Keratinocyte (primary cell): ENCODE results near the gene CXorf58. TPM values are rescaled to one million over a fixed set of nuclear protein-coding genes. Genes with fewer than 3 reads are reported as not detected.

Source experiments
- DNase-seq: peaks from one replicate; pipeline ENCODE4 v3.0.0-alpha.2; 2011; ENCODE audit warnings: low read depth, missing footprints, low spot score
- FAIRE-seq: peaks from 2 replicates; lab custom pipeline; 2011; peaks lifted over from hg19 to GRCh38; lab: Jason Lieb, UNC
- H2AFZ ChIP-seq: 2 replicates; pipeline ENCODE4 v1.6.0; 2012; ENCODE audit warnings: low read length, control low read depth, inconsistent platforms; ENCODE audit not compliant: control insufficient read depth
- H3K27ac ChIP-seq: 2 replicates; pipeline ENCODE4 v1.5.1; 2011; ENCODE audit warnings: low read length; ENCODE audit not compliant: control insufficient read depth, insufficient read depth
- H3K27me3 ChIP-seq: 3 replicates; pipeline ENCODE4 v1.6.0; 2011; ENCODE audit warnings: low read length; ENCODE audit not compliant: control insufficient read depth, insufficient read depth; ENCODE audit errors: extremely low read depth
- H3K36me3 ChIP-seq, 2 experiments: 2 replicates in 1 of 2; 3 replicates in 1 of 2; pipeline ENCODE4 v1.5.1; 2011; ENCODE audit warnings: low read length in 2 of 2, mild to moderate bottlenecking in 1 of 2; ENCODE audit not compliant: control insufficient read depth in 2 of 2, insufficient read depth in 2 of 2; ENCODE audit errors: extremely low read depth in 1 of 2
- H3K4me1 ChIP-seq: 3 replicates; pipeline ENCODE4 v1.5.1; 2011; ENCODE audit warnings: low read length; ENCODE audit not compliant: control insufficient read depth, insufficient read depth; ENCODE audit errors: extremely low read depth
- H3K4me2 ChIP-seq: 3 replicates; pipeline ENCODE4 v1.6.0; 2011; ENCODE audit warnings: low read depth, low read length; ENCODE audit not compliant: control insufficient read depth, insufficient read depth; ENCODE audit errors: extremely low read depth
- H3K4me3 ChIP-seq, 3 experiments: fragments of 200-600 bp in 1 of 3; sonication (generic) in 1 of 3; 2 replicates in 2 of 3; 3 replicates in 1 of 3; pipeline ENCODE4 v1.5.1; 2011 to 2016; ENCODE audit warnings: low read length in 3 of 3, mild to moderate bottlenecking in 3 of 3, control low read depth in 2 of 3, inconsistent platforms in 1 of 3, low read depth in 1 of 3, mixed read lengths in 1 of 3, mixed run types in 1 of 3, moderate library complexity in 1 of 3; ENCODE audit not compliant: control insufficient read depth in 2 of 3, insufficient read depth in 2 of 3; ENCODE audit errors: extremely low read depth in 1 of 3
- H3K79me2 ChIP-seq: 2 replicates; pipeline ENCODE4 v1.6.0; 2012; ENCODE audit warnings: low read length; ENCODE audit not compliant: control insufficient read depth, insufficient read depth
- H3K9ac ChIP-seq: 3 replicates; pipeline ENCODE4 v1.6.0; 2011; ENCODE audit warnings: low read length; ENCODE audit not compliant: control insufficient read depth, insufficient read depth; ENCODE audit errors: extremely low read depth
- H3K9me1 ChIP-seq: 3 replicates; pipeline ENCODE4 v1.6.0; 2011; ENCODE audit warnings: low read length; ENCODE audit not compliant: control insufficient read depth, insufficient read depth; ENCODE audit errors: extremely low read depth
- H3K9me3 ChIP-seq: 2 replicates; pipeline ENCODE4 v1.5.1; 2012; ENCODE audit warnings: low read depth, low read length; ENCODE audit not compliant: control insufficient read depth
- H4K20me1 ChIP-seq: 3 replicates; pipeline ENCODE4 v1.6.0; 2011; ENCODE audit warnings: low read length; ENCODE audit not compliant: control insufficient read depth, insufficient read depth; ENCODE audit errors: extremely low read depth
- EZH2 ChIP-seq: IDR thresholded peaks from one replicate; pipeline ENCODE4 v1.6.1; 2012; ENCODE audit warnings: inconsistent platforms, mild to moderate bottlenecking, low read length, moderate library complexity
- dilution Hi-C: fragments of 300-500 bp; cut with MboI; formaldehyde crosslinking; loops from one replicate; pipeline ENCODE4 v1.7.0; 2020; ENCODE audit warnings: low sequenced_read_pairs; ENCODE audit not compliant: extremely low pct_ligation_motif_present
- polyA plus RNA-seq, 5 experiments: library from polyadenylated mRNA; depleted of rRNA in 3 of 5; stranded (reverse) in 3 of 5; stranded (forward) in 1 of 5; unstranded in 1 of 5; fragments of >200 nt; gene quantifications; 1 replicate in 1 of 5; 2 replicates in 3 of 5; 3 replicates in 1 of 5; pipeline versions ENCODE4 v1.2.1 to v1.2.3, GENCODE V29; 2011 to 2012; ENCODE audit warnings: missing spikeins in 2 of 5, low read depth in 1 of 5, low replicate concordance in 1 of 5
- TF ChIP-seq, protein P1 (sequence below), 3 experiments: IDR thresholded peaks in 1 of 3; conservative IDR thresholded peaks in 1 of 3; optimal IDR thresholded peaks in 1 of 3; 2 replicates in 2 of 3; 3 replicates in 1 of 3; pipeline versions ENCODE3 to v1.5.1; 2011; ENCODE audit warnings: low read length in 3 of 3, mild to moderate bottlenecking in 3 of 3, moderate library complexity in 2 of 3, control low read depth in 1 of 3, inconsistent platforms in 1 of 3; ENCODE audit not compliant: insufficient read depth in 2 of 3; ENCODE audit errors: extremely low read depth in 1 of 3

Gene CXorf58
- polyA plus RNA-seq, 1 donor (not counting 4 experiments of a cell fraction or from before 2014, with no cell fraction given) = 0.12 TPM

DNA sequence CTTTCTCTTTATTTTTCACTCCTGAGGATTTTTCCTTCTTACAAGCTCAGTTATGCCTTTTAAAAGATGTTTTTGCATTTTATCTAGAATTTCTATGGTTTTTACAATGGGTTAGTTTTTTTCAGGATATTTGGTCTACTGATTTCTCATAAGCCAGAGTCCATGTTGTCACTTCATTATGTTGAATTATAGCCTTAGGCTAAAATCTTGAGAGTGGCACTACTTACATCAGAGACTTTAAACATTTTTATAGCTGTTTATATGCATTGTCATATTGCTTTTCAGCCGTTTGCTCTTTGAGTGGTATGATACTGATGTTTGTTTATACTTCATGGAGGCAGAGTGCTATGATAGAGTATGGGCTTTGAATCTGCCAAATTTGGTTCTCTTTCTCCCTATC, 36.4 kb downstream of the CXorf58 start:
- no peaks in the 10 kb centered on the region for H3K9me3 ChIP-seq
- FAIRE-seq = no peak
- no peaks in the 10 kb centered on the region for H3K27me3 ChIP-seq
- no peak overlapping the region for H3K9ac ChIP-seq
- TF ChIP-seq EZH2 = no peak
- TF ChIP-seq, protein P1, sequence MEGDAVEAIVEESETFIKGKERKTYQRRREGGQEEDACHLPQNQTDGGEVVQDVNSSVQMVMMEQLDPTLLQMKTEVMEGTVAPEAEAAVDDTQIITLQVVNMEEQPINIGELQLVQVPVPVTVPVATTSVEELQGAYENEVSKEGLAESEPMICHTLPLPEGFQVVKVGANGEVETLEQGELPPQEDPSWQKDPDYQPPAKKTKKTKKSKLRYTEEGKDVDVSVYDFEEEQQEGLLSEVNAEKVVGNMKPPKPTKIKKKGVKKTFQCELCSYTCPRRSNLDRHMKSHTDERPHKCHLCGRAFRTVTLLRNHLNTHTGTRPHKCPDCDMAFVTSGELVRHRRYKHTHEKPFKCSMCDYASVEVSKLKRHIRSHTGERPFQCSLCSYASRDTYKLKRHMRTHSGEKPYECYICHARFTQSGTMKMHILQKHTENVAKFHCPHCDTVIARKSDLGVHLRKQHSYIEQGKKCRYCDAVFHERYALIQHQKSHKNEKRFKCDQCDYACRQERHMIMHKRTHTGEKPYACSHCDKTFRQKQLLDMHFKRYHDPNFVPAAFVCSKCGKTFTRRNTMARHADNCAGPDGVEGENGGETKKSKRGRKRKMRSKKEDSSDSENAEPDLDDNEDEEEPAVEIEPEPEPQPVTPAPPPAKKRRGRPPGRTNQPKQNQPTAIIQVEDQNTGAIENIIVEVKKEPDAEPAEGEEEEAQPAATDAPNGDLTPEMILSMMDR (optimal IDR thresholded peaks at IDR 0.05 in 1 of 3, IDR thresholded peaks at IDR 0.05 in 1 of 3, conservative IDR thresholded peaks at IDR 0.05 in 1 of 3; ENCODE audit: extremely low read depth in 1 of 3, insufficient read depth in 2 of 3, low read length in 3 of 3) = no peak
- no peak overlapping the region for H3K27ac ChIP-seq
- DNase-seq = no peak
- no peak overlapping the region for H3K4me3 ChIP-seq
- no peaks in the 10 kb centered on the region for H3K36me3 ChIP-seq
- no peaks in the 10 kb centered on the region for H3K79me2 ChIP-seq
- no peaks in the 10 kb centered on the region for H4K20me1 ChIP-seq
- dilution Hi-C loops = no loop called here
- H3K4me1 ChIP-seq = no peaks in the 10 kb centered on the region
- H2AFZ ChIP-seq = no peak overlapping the region
- no peaks in the 10 kb centered on the region for H3K9me1 ChIP-seq
- no peak overlapping the region for H3K4me2 ChIP-seq

DNA sequence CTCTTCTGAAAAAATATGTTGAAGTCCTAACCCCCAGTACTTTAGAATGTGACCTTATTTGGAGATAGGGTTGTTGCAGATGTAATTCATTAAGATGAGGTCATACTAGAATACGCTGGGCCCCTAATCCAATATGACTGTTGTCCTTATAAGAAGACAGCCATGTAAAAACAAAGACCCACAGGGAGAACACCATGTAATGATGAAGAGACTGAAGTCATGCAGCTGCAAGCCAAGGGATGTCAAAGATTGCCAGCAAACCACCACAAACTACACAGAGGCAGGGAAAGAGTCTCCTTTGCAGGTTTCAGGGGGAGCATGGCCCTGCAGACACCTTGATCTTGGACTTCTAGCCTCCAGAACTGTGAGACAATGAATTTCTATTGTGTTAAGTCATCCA, 37.4 kb downstream of the CXorf58 start:
- no peak overlapping the region for H2AFZ ChIP-seq
- no peak overlapping the region for H3K9ac ChIP-seq
- no peaks in the 10 kb centered on the region for H3K9me1 ChIP-seq
- no peaks in the 10 kb centered on the region for H4K20me1 ChIP-seq
- H3K9me3 ChIP-seq = no peaks in the 10 kb centered on the region
- dilution Hi-C loops = no loop called here
- FAIRE-seq (no peak), DNase-seq (no peak)
- no peak overlapping the region for H3K27ac ChIP-seq
- no peaks in the 10 kb centered on the region for H3K79me2 ChIP-seq
- no peaks in the 10 kb centered on the region for H3K4me1 ChIP-seq
- no peak for TF ChIP-seq EZH2
- TF ChIP-seq, protein P1 (optimal IDR thresholded peaks at IDR 0.05 in 1 of 3, IDR thresholded peaks at IDR 0.05 in 1 of 3, conservative IDR thresholded peaks at IDR 0.05 in 1 of 3; ENCODE audit: extremely low read depth in 1 of 3, insufficient read depth in 2 of 3, low read length in 3 of 3) = no peak
- H3K4me3 ChIP-seq = no peak overlapping the region
- no peaks in the 10 kb centered on the region for H3K36me3 ChIP-seq
- no peak overlapping the region for H3K4me2 ChIP-seq
- no peaks in the 10 kb centered on the region for H3K27me3 ChIP-seq
